Fibroblast of the aortic adventitia (primary cell): ENCODE data around the gene P2RX1. TPM values are rescaled to one million over a fixed set of nuclear protein-coding genes. Genes with fewer than 3 reads are reported as not detected.
"Not testable (repeated sequence)": the region's sequence is repeated elsewhere in the genome, so short reads cannot be mapped to it uniquely, and the experiment has no call there.

Experiments
- DNase-seq: peaks from one replicate; pipeline ENCODE4 v3.0.0-alpha.2; 2010; ENCODE audit warnings: low read depth
- H3K4me3 ChIP-seq: 2 replicates; pipeline ENCODE4 v1.5.1; 2011; ENCODE audit warnings: low read depth, mild to moderate bottlenecking, control low read depth, low read length, moderate library complexity
- total RNA-seq: library from RNA; depleted of rRNA; stranded (reverse); fragments of >200 nt; gene quantifications from 2 replicates; pipeline ENCODE4 v1.2.3, GENCODE V29; 2012; ENCODE audit warnings: low replicate concordance
- TF ChIP-seq, protein P1 (sequence below): IDR thresholded peaks from 2 replicates; pipeline ENCODE4 v1.5.1; 2011; ENCODE audit warnings: mild to moderate bottlenecking, low read length, control low read depth, inconsistent platforms; ENCODE audit not compliant: insufficient read depth

P2RX1 gene
- total RNA-seq, 1 donor, result not detected

DNA sequence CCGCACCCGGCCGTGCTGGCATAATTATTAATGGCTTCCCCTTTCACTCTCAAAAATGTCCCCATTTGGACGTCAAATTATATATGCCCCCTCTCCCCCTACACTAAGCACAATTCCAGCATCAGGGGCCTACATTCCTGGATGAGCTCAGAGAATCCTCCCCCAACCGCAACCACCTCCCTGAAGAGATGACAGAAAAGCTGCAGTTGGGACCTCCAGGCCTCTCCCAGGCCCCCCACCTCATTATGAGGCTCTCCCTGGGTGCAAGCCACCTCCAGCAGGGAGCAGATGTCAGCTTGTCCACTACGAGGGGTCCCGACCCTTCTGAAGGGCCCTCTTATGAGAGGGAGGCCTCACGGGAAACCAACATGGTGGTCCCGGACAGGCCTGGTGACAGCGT is 51.7 kb downstream of the P2RX1 start:
- no peak overlapping the region for H3K4me3 ChIP-seq
- TF ChIP-seq, protein P1, sequence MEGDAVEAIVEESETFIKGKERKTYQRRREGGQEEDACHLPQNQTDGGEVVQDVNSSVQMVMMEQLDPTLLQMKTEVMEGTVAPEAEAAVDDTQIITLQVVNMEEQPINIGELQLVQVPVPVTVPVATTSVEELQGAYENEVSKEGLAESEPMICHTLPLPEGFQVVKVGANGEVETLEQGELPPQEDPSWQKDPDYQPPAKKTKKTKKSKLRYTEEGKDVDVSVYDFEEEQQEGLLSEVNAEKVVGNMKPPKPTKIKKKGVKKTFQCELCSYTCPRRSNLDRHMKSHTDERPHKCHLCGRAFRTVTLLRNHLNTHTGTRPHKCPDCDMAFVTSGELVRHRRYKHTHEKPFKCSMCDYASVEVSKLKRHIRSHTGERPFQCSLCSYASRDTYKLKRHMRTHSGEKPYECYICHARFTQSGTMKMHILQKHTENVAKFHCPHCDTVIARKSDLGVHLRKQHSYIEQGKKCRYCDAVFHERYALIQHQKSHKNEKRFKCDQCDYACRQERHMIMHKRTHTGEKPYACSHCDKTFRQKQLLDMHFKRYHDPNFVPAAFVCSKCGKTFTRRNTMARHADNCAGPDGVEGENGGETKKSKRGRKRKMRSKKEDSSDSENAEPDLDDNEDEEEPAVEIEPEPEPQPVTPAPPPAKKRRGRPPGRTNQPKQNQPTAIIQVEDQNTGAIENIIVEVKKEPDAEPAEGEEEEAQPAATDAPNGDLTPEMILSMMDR, result no peak
- DNase-seq, result no peak

DNA sequence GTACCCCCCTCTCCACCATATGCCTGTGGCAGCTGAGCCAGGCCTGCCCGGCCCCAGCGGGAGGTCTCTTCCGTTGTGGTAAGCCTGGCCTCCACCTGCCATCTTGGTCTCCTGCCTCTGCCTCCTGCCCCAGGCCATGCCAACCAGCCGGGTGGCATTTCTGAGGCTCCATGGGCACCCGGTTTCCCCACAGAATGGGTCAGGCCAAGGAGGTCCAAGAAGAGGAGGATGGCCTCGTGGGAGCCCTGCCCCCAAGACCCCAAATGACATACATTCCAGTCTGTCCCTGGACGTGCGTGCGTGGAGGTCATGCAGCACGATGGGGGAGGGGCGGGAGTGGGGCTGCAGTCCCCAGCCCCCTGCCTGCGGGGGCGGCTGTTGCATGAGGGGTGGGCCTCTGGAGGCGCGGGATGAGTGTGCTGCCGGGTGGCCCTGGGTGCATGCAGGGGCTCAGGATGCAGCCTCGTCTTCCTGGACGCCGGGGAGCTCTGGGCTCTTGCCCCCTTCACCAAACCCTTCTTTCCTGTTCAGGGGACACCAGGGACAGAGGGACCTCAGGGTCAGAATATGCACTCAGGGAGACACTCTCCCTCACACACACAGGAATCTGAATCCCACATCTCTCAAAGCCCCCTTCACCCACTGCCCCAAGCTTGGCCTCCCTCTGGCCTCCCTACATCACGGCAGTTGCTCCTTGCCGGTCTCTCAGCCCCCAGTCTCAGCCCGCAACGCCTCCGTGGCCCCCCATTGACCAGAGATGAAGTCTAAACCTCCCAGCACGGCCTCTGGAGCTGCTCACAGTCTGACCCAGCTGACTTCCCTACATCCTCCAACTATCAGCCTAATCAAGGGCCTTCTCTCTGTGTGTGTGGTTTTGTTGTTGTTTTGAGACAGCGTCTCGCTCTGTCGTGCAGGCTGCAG is 54.2 kb downstream of the P2RX1 start:
- TF ChIP-seq, protein P1, result no peak
- H3K4me3 ChIP-seq, result no peak overlapping the region
- no peak for DNase-seq

DNA sequence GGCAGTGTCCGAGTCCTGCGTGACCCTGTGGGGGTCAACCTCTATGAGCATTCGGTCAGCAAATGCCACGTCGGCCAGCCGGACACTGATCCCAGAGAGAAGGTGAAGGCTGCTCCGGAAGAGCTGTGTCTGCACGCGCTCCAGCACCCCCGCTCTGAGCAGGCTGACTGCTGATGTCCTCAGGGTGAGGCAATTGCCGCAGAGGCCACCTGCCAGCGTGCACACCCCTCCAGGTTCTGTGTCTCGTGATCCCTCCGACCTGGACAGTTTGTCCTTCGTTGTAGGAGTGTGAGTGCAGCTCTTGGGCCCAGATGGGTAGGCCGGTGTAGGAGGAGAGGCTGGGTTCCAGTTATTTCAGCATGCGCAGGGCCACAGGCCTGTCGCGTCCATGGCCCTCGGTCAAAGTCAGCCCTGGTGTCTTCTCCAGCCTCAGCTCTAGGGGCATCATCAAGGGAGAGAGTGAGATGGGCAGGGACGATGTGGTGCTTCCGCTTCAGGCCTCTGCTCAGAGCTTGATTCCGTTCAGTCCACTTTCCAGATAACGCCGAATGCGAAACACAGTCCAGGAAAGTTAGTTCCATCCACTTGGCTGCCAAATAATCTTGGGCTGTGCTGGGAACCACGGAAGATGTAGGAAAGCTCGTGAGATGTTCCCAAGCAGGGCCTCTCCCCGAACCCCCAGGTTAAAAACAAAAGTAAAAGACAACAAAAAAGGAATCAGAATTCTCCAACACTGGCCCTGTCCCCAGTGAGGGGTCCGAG is 55.1 kb downstream of the P2RX1 start:
- H3K4me3 ChIP-seq, result no peak overlapping the region
- TF ChIP-seq, protein P1, result no peak
- no peak for DNase-seq

DNA sequence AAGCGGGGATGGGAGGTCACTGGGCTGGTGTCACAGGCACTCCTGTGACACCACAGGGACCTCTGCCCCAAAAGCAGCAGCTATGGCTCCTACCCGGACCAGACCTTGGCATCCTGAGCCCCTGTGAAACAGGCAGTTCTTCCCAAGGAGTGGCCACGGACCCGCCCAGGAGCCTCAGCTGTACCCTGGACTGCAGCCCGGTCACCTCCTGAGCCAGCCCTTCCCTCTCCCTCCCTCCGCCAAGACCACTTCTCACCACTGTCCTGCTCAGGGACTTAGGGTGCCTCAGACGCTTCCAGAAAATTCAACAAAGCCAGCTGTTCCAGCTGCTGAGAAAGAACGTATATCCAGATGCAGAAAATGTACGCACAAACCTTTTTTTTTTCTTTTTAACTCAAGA is 56.3 kb downstream of the P2RX1 start:
- TF ChIP-seq, protein P1, result no peak
- H3K4me3 ChIP-seq, result no peak overlapping the region
- DNase-seq, result no peak

DNA sequence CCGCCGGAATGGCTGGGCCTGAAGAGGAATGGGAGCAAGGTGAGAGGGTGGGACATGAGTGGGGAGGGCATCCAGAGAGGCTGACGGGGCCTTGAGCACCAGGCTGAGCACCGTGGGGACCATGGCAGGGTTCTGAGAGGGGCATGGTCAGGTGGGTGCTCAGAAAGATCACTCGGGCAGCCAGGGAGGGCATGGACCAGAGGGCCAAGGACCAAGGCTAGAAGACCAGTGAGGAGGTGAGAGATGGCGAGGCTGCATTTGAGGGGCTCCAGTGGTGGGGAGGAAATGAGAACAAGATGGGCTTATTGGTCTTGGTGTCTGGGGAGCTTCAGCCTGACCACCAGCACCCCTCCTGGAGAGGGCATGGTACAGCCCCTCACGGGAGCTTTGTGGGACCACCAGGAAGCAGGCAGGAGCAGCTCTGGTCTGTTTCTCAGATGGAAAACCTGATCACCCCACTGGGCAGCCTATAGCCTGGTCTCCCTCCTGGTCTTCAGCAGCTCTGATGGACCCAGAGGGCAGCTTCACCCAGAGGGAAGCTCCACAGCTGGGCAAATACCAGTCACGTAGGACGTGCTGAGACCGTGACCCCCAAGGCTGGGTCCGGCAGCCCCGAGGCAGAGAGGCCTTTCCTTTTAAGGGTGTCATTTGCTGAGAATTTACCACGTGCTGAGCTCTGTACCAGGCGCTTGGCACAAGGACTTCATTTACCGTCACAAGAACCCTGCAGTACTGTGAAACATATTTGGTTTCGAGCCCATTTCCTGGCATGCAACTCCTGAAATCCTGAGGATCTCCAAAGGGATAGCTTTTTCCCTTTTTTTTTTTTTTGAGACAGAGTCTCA is 58.8 kb downstream of the P2RX1 start:
- no peak for DNase-seq
- TF ChIP-seq, protein P1, result no peak
- no peak overlapping the region for H3K4me3 ChIP-seq

DNA sequence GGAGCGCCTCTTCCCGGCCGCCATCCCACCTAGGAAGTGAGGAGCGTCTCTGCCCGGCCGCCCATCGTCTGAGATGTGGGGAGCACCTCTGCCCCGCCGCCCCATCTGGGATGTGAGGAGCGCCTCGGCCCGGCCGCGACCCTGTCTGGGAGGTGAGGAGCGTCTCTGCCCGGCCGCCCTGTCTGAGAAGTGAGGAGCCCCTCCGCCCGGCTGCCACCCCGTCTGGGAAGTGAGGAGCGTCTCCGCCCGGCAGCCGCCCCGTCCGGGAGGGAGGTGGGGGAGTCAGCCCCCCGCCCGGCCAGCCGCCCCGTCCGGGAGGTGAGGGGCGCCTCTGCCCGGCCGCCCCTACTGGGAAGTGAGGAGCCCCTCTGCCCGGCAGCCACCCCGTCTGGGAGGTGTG is 62.1 kb downstream of the P2RX1 start:
- H3K4me3 ChIP-seq, DNase-seq: not testable (repeated sequence)
